Panc1 (cell line): ENCODE results near the gene EYS. TPM values are rescaled to one million over a fixed set of nuclear protein-coding genes. Genes with fewer than 3 reads are reported as not detected.

Experiments used
- ATAC-seq: fragments of 200-7000 bp; cut with Tn5 transposase; 2 replicates; pipeline ENCODE4 v1.9.1; 2020; ENCODE audit warnings: mild to moderate bottlenecking, moderate library complexity
- BruUV-seq: library from RNA; stranded (reverse); fragments of 400-500 nt; replicated peaks from 2 replicates; lab custom pipeline; 2021; lab: Mats Ljungman, UMichigan
- CTCF ChIA-PET: fragments of 300-600 bp; sonication (Branson Sonifier 250); formaldehyde crosslinking; loops from one replicate; lab custom pipeline; 2022; ENCODE audit warnings: antibody characterized with exemption; lab: Charles Lee
- POLR2A ChIA-PET: fragments of 300-600 bp; sonication (Branson Sonifier 250); formaldehyde crosslinking; loops from one replicate; lab custom pipeline; 2022; ENCODE audit warnings: antibody characterized with exemption; lab: Charles Lee
- DNase-seq: peaks from one replicate; pipeline ENCODE4 v3.0.0-alpha.2; 2010; ENCODE audit warnings: low read depth, low spot score
- H3K27ac ChIP-seq: 2 replicates; pipeline ENCODE4 v1.5.1; 2011; ENCODE audit warnings: mild to moderate bottlenecking, low read length, inconsistent platforms
- H3K27me3 ChIP-seq: fragments of 200-500 bp; sonication (Bioruptor generic); 2 replicates; pipeline ENCODE4 v1.6.0; 2014; ENCODE audit warnings: low read length, inconsistent platforms; ENCODE audit not compliant: control insufficient read depth, insufficient read depth
- H3K36me3 ChIP-seq: fragments of 200-500 bp; sonication (Bioruptor generic); 2 replicates; pipeline ENCODE4 v1.5.1; 2014; ENCODE audit warnings: inconsistent platforms, mild to moderate bottlenecking, low read length, moderate library complexity; ENCODE audit not compliant: control insufficient read depth, insufficient read depth
- H3K4me1 ChIP-seq: 2 replicates; pipeline ENCODE4 v1.5.1; 2011; ENCODE audit warnings: inconsistent platforms, mild to moderate bottlenecking, low read length, moderate library complexity; ENCODE audit not compliant: control insufficient read depth, insufficient read depth
- H3K4me3 ChIP-seq, 2 experiments: 2 replicates each; pipeline ENCODE4 v1.5.1; 2011 to 2012; ENCODE audit warnings: low read depth in 2 of 2, low read length in 2 of 2, mild to moderate bottlenecking in 2 of 2, inconsistent platforms in 1 of 2, moderate library complexity in 1 of 2
- H3K9me3 ChIP-seq: fragments of 200-500 bp; sonication (Bioruptor generic); 2 replicates; pipeline ENCODE4 v1.5.1; 2014; ENCODE audit warnings: low read depth, mild to moderate bottlenecking, inconsistent platforms, low read length, moderate library complexity; ENCODE audit not compliant: control insufficient read depth, insufficient read depth
- POLR2AphosphoS5 ChIP-seq: IDR thresholded peaks from 2 replicates; pipeline ENCODE4 v1.6.1; 2012; ENCODE audit warnings: mild to moderate bottlenecking, low read depth, low read length, moderate library complexity
- SIN3A ChIP-seq: IDR thresholded peaks from 2 replicates; pipeline ENCODE4 v1.6.1; 2012; ENCODE audit warnings: low read depth, mild to moderate bottlenecking, low read length, moderate library complexity, borderline replicate concordance; ENCODE audit not compliant: insufficient read depth
- TCF7L2 ChIP-seq: IDR thresholded peaks from 2 replicates; pipeline ENCODE4 v1.6.1; 2011; ENCODE audit warnings: mild to moderate bottlenecking, low read depth, low read length, inconsistent platforms
- in situ Hi-C: cut with HindIII; loops from 2 replicates; pipeline ENCODE4 v1.10.0; 2016; ENCODE audit warnings: low sequenced_read_pairs, low pct_unique_long_range_greater_than_20kb
- intact Hi-C: fragments of 100-400 bp; cut with micrococcal nuclease; formaldehyde crosslinking; loops from one replicate; pipeline ENCODE4 v1.10.0; 2022; ENCODE audit not compliant: unreplicated experiment
- total RNA-seq: library from RNA; stranded (reverse); gene quantifications from one replicate; pipeline ENCODE4 v1.2.1, GENCODE V29; 2021; ENCODE audit not compliant: unreplicated experiment
- TF ChIP-seq, protein P1 (sequence below): fragments of 450-650 bp; IDR thresholded peaks from 2 replicates; pipeline ENCODE4 v1.5.1; 2017; ENCODE audit warnings: mild to moderate bottlenecking
- TF ChIP-seq, protein P2 (sequence below), 2 experiments: IDR thresholded peaks; 2 replicates each; pipeline ENCODE4 v1.6.1; 2011 to 2012; ENCODE audit warnings: low read depth in 2 of 2, control low read depth in 1 of 2, low read length in 1 of 2, mild to moderate bottlenecking in 1 of 2, moderate library complexity in 1 of 2; ENCODE audit not compliant: insufficient read depth in 1 of 2

Gene EYS
- total RNA-seq, 1 experiment from 2014 or later, result not detected

DNA sequence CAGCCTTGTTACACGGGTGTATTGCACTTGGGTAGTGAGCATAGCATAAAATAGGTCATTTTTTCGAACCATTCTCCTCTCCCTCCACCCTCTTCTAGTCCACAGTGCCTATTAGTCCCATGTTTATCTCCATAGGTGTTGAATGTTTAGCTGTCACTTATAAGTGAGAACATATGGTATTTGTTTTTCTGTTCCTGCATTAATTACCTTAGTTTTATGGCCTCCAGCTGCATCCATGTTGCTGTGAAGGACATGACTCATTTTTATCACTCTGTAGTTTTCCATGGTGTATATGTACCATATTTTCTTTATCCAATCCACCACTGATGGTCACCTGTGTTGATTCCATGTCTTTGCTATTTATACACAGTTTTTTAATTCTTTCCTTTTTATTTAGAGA is 889.5 kb downstream of the EYS start:
- no peaks in the 10 kb centered on the region for H3K9me3 ChIP-seq
- BruUV-seq, result no TSS peak
- POLR2A ChIA-PET, result no interaction called here
- TF ChIP-seq POLR2AphosphoS5 (no peak), TCF7L2 (no peak), SIN3A (no peak)
- TF ChIP-seq, protein P1, sequence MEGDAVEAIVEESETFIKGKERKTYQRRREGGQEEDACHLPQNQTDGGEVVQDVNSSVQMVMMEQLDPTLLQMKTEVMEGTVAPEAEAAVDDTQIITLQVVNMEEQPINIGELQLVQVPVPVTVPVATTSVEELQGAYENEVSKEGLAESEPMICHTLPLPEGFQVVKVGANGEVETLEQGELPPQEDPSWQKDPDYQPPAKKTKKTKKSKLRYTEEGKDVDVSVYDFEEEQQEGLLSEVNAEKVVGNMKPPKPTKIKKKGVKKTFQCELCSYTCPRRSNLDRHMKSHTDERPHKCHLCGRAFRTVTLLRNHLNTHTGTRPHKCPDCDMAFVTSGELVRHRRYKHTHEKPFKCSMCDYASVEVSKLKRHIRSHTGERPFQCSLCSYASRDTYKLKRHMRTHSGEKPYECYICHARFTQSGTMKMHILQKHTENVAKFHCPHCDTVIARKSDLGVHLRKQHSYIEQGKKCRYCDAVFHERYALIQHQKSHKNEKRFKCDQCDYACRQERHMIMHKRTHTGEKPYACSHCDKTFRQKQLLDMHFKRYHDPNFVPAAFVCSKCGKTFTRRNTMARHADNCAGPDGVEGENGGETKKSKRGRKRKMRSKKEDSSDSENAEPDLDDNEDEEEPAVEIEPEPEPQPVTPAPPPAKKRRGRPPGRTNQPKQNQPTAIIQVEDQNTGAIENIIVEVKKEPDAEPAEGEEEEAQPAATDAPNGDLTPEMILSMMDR, result no peak
- TF ChIP-seq, protein P2, sequence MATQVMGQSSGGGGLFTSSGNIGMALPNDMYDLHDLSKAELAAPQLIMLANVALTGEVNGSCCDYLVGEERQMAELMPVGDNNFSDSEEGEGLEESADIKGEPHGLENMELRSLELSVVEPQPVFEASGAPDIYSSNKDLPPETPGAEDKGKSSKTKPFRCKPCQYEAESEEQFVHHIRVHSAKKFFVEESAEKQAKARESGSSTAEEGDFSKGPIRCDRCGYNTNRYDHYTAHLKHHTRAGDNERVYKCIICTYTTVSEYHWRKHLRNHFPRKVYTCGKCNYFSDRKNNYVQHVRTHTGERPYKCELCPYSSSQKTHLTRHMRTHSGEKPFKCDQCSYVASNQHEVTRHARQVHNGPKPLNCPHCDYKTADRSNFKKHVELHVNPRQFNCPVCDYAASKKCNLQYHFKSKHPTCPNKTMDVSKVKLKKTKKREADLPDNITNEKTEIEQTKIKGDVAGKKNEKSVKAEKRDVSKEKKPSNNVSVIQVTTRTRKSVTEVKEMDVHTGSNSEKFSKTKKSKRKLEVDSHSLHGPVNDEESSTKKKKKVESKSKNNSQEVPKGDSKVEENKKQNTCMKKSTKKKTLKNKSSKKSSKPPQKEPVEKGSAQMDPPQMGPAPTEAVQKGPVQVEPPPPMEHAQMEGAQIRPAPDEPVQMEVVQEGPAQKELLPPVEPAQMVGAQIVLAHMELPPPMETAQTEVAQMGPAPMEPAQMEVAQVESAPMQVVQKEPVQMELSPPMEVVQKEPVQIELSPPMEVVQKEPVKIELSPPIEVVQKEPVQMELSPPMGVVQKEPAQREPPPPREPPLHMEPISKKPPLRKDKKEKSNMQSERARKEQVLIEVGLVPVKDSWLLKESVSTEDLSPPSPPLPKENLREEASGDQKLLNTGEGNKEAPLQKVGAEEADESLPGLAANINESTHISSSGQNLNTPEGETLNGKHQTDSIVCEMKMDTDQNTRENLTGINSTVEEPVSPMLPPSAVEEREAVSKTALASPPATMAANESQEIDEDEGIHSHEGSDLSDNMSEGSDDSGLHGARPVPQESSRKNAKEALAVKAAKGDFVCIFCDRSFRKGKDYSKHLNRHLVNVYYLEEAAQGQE (IDR thresholded peaks at IDR 0.05; ENCODE audit: insufficient read depth in 1 of 2, low read depth in 2 of 2, low read length in 1 of 2), result no peak
- no peaks in the 10 kb centered on the region for H3K27me3 ChIP-seq
- DNase-seq (no peak), ATAC-seq (no peak)
- CTCF ChIA-PET, result no interaction called here
- in situ Hi-C loops (no loop called here), intact Hi-C loops (no loop called here)
- no peaks in the 10 kb centered on the region for H3K4me1 ChIP-seq
- H3K36me3 ChIP-seq, result no peaks in the 10 kb centered on the region
- no peak overlapping the region for H3K4me3 ChIP-seq
- H3K27ac ChIP-seq, result no peak overlapping the region

DNA sequence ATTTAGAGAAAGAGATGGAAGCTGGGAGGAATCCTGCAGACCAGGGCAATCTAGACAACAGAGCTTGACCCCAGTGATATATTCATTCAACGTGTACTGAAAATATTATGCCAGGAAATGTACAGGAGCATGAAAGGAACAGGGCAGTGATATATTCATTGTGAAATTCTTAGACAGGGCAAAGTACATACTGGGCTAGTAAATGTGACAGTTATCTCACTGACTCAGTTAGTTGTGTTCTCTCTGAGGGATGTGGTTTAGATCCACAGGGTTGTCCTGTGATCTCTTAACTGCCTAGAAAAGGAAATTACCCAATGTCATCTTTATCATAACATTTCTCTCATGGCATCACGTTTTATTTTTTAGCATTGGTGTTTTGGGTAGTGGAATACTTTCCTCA is 891.3 kb downstream of the EYS start:
- H3K4me1 ChIP-seq, result no peaks in the 10 kb centered on the region
- no peaks in the 10 kb centered on the region for H3K36me3 ChIP-seq
- POLR2A ChIA-PET, result no interaction called here
- DNase-seq (no peak), ATAC-seq (no peak)
- CTCF ChIA-PET, result no interaction called here
- in situ Hi-C loops (no loop called here), intact Hi-C loops (no loop called here)
- H3K27me3 ChIP-seq, result no peaks in the 10 kb centered on the region
- TF ChIP-seq TCF7L2, result no peak
- TF ChIP-seq, protein P1, result no peak
- TF ChIP-seq, protein P2 (IDR thresholded peaks at IDR 0.05; ENCODE audit: insufficient read depth in 1 of 2, low read depth in 2 of 2, low read length in 1 of 2), result no peak
- no peak for TF ChIP-seq POLR2AphosphoS5
- no peak for TF ChIP-seq SIN3A
- H3K4me3 ChIP-seq, result no peak overlapping the region
- no peaks in the 10 kb centered on the region for H3K9me3 ChIP-seq
- H3K27ac ChIP-seq, result no peak overlapping the region
- no TSS peak for BruUV-seq
